OCI-LY7 (cell line): ENCODE data around the gene TMEM61. TPM values are rescaled to one million over a fixed set of nuclear protein-coding genes. Genes with fewer than 3 reads are reported as not detected.

Experiments used
- BruUV-seq: library from RNA; stranded (reverse); fragments of 400-500 nt; replicated peaks from 2 replicates; lab custom pipeline; 2021; lab: Mats Ljungman, UMichigan
- CTCF ChIA-PET: fragments of 300-600 bp; sonication (Branson Sonifier 250); formaldehyde crosslinking; loops from one replicate; lab custom pipeline; 2022; ENCODE audit warnings: antibody characterized with exemption; ENCODE audit not compliant: unreplicated experiment; lab: Charles Lee
- POLR2A ChIA-PET: fragments of 300-600 bp; sonication (Branson Sonifier 250); formaldehyde crosslinking; loops from one replicate; lab custom pipeline; 2022; ENCODE audit warnings: antibody characterized with exemption; lab: Charles Lee
- DNase-seq: peaks from one replicate; pipeline ENCODE4 v3.0.0-alpha.2; 2015; ENCODE audit warnings: low spot score
- H2AFZ ChIP-seq: fragments of 200-600 bp; sonication (generic), shearing (Covaris generic); 2 replicates; pipeline ENCODE4 v1.6.1; 2014; ENCODE audit warnings: mild to moderate bottlenecking, antibody characterized with exemption, low read length, moderate library complexity
- H3K27ac ChIP-seq: fragments of 200-600 bp; sonication (generic); 2 replicates; pipeline ENCODE4 v1.5.1; 2014; ENCODE audit warnings: mixed run types, low read depth, mild to moderate bottlenecking, moderate library complexity, low read length, inconsistent platforms; ENCODE audit not compliant: poor library complexity, severe bottlenecking
- H3K36me3 ChIP-seq: fragments of 200-600 bp; sonication (generic); 2 replicates; pipeline ENCODE4 v1.6.1; 2014; ENCODE audit warnings: mild to moderate bottlenecking, antibody characterized with exemption, low read length, moderate library complexity, mixed read lengths; ENCODE audit not compliant: insufficient read depth
- H3K4me1 ChIP-seq: fragments of 200-600 bp; sonication (generic); 2 replicates; pipeline ENCODE4 v1.5.1; 2014; ENCODE audit warnings: mild to moderate bottlenecking, low read length; ENCODE audit not compliant: insufficient read depth, poor library complexity, severe bottlenecking
- H3K4me2 ChIP-seq: fragments of 200-600 bp; sonication (generic); 2 replicates; pipeline ENCODE4 v1.6.1; 2014; ENCODE audit warnings: mild to moderate bottlenecking, low read length
- H3K4me3 ChIP-seq: fragments of 200-600 bp; sonication (generic); 2 replicates; pipeline ENCODE4 v1.5.1; 2014; ENCODE audit warnings: mild to moderate bottlenecking, low read depth, low read length; ENCODE audit not compliant: poor library complexity, severe bottlenecking
- H3K79me2 ChIP-seq: fragments of 200-600 bp; sonication (generic); 2 replicates; pipeline ENCODE4 v1.6.1; 2016; ENCODE audit warnings: low read depth, mild to moderate bottlenecking, low read length, moderate library complexity, mixed read lengths; ENCODE audit not compliant: insufficient read depth
- H3K9me2 ChIP-seq: fragments of 200-600 bp; sonication (generic); 2 replicates; pipeline ENCODE4 v1.6.1; 2016; ENCODE audit warnings: mild to moderate bottlenecking, low read length, mixed read lengths; ENCODE audit not compliant: insufficient read depth
- H3K9me3 ChIP-seq: fragments of 200-600 bp; sonication (generic); 2 replicates; pipeline ENCODE4 v1.6.1; 2014; ENCODE audit warnings: mild to moderate bottlenecking, mixed run types, low read length, mixed read lengths
- H4K20me1 ChIP-seq: fragments of 200-600 bp; sonication (generic); 2 replicates; pipeline ENCODE4 v1.6.1; 2014; ENCODE audit warnings: mild to moderate bottlenecking, antibody characterized with exemption, low read length, moderate library complexity, mixed read lengths; ENCODE audit not compliant: insufficient read depth
- EZH2phosphoT487 ChIP-seq: fragments of 200-600 bp; sonication (generic); IDR thresholded peaks from 2 replicates; pipeline ENCODE4 v1.6.1; 2018; ENCODE audit warnings: low read depth, borderline replicate concordance, mild to moderate bottlenecking, mixed run types, antibody characterized with exemption, low read length, moderate library complexity, mixed read lengths
- intact Hi-C: fragments of 100-400 bp; cut with micrococcal nuclease; formaldehyde crosslinking; loops from one replicate; pipeline ENCODE4 v1.10.0; 2022; ENCODE audit not compliant: unreplicated experiment
- total RNA-seq, 2 experiments: library from RNA; depleted of rRNA in 1 of 2; stranded (reverse); fragments of >200 nt in 1 of 2; shearing (Covaris generic) in 1 of 2; gene quantifications; 2 replicates each; pipeline ENCODE4 v1.2.3, GENCODE V29; 2014 to 2022
- TF ChIP-seq, protein P1 (sequence below): fragments of 200-600 bp; sonication (generic); conservative IDR thresholded peaks from 2 replicates; pipeline ENCODE4 v1.5.1; 2014; ENCODE audit warnings: mild to moderate bottlenecking, antibody characterized with exemption, low read length, moderate library complexity, mixed read lengths

Gene TMEM61
- total RNA-seq, 2 experiments from 2014 or later = not detected

DNA sequence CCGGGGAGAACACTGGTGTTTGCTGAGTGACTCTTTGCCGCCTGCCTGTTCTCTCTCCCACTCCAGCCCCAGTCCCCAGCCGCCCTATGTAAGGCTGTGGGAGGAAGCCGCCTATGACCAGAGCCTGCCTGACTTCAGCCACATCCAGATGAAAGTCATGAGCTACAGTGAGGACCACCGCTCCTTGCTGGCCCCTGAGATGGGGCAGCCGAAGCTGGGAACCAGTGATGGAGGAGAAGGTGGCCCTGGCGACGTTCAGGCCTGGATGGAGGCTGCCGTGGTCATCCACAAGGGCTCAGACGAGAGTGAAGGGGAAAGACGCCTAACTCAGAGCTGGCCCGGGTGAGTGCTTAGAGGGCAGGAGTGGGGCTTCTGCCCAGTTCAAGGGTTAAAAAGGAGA is 26.5 kb downstream of the TMEM61 start:
- POLR2A ChIA-PET = no interaction called here
- CTCF ChIA-PET = no interaction called here

DNA sequence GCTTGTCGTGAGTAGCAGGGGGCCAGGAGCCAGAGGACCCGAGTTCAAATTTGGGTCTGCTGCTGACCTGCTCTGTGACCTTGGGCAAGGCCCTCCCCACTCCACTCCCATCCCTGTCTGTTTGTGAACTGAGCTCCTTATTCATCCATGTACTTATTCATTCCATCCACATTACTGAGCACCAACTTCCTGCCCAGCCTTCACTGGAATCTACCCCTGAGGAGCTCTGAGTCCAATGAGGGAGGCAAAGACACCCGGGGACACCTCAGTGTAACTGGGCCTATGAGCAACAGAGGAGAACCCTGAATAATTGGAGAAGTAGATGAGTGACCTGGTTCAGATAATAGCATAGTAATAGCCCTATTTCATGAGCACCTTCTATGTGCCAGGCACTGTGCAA is 27.2 kb downstream of the TMEM61 start:
- BruUV-seq = no TSS peak
- Histone ChIP-seq H4K20me1 (no peaks in the 10 kb centered on the region), H3K4me1 (no peaks in the 10 kb centered on the region), H3K79me2 (no peaks in the 10 kb centered on the region), H3K9me2 (no peaks in the 10 kb centered on the region), H3K36me3 (no peaks in the 10 kb centered on the region), H3K9me3 (no peaks in the 10 kb centered on the region), H3K4me3 (no peak overlapping the region), H2AFZ (no peak overlapping the region), H3K27ac (no peak overlapping the region), H3K4me2 (no peak overlapping the region)
- ChIA-PET CTCF (no interaction called here), POLR2A (no interaction called here)
- TF ChIP-seq, protein P1, sequence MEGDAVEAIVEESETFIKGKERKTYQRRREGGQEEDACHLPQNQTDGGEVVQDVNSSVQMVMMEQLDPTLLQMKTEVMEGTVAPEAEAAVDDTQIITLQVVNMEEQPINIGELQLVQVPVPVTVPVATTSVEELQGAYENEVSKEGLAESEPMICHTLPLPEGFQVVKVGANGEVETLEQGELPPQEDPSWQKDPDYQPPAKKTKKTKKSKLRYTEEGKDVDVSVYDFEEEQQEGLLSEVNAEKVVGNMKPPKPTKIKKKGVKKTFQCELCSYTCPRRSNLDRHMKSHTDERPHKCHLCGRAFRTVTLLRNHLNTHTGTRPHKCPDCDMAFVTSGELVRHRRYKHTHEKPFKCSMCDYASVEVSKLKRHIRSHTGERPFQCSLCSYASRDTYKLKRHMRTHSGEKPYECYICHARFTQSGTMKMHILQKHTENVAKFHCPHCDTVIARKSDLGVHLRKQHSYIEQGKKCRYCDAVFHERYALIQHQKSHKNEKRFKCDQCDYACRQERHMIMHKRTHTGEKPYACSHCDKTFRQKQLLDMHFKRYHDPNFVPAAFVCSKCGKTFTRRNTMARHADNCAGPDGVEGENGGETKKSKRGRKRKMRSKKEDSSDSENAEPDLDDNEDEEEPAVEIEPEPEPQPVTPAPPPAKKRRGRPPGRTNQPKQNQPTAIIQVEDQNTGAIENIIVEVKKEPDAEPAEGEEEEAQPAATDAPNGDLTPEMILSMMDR = no peak
- TF ChIP-seq EZH2phosphoT487 = no peak
- no peak for DNase-seq
- intact Hi-C loops = no loop called here

More for the DNA sequence above, 26.5 kb downstream of the TMEM61 start:
- no peak for TF ChIP-seq EZH2phosphoT487
- TF ChIP-seq, protein P1 = no peak
- DNase-seq = no peak
- no peak overlapping the region for H2AFZ ChIP-seq
- intact Hi-C loops = no loop called here
- H3K79me2 ChIP-seq = no peaks in the 10 kb centered on the region
- H3K9me2 ChIP-seq = no peaks in the 10 kb centered on the region
- H3K4me2 ChIP-seq = no peak overlapping the region
- H3K4me3 ChIP-seq = no peak overlapping the region
- no peaks in the 10 kb centered on the region for H3K36me3 ChIP-seq
- no peak overlapping the region for H3K27ac ChIP-seq
- no peaks in the 10 kb centered on the region for H3K4me1 ChIP-seq
- H4K20me1 ChIP-seq = no peaks in the 10 kb centered on the region
- no TSS peak for BruUV-seq
- H3K9me3 ChIP-seq = no peaks in the 10 kb centered on the region

- H3K4me3 ChIP-seq = no peak overlapping the region
- no peak overlapping the region for H2AFZ ChIP-seq
- ChIA-PET POLR2A (no interaction called here), CTCF (no interaction called here)
- TF ChIP-seq EZH2phosphoT487 = no peak
- TF ChIP-seq, protein P1 = no peak
- intact Hi-C loops = no loop called here
- no TSS peak for BruUV-seq
- no peaks in the 10 kb centered on the region for H3K36me3 ChIP-seq
- H3K9me2 ChIP-seq = no peaks in the 10 kb centered on the region
- H3K4me1 ChIP-seq = no peaks in the 10 kb centered on the region
- no peak for DNase-seq
- H3K79me2 ChIP-seq = no peaks in the 10 kb centered on the region
- H3K27ac ChIP-seq = no peak overlapping the region
- no peaks in the 10 kb centered on the region for H3K9me3 ChIP-seq
- no peak overlapping the region for H3K4me2 ChIP-seq
- no peaks in the 10 kb centered on the region for H4K20me1 ChIP-seq
These were observed 29.9 kb downstream of the TMEM61 start for GRCh38 chr1:55010194-55010886.
